GM12878 (cell line): Measurements from ENCODE around the gene ABHD6. TPM values are rescaled to one million over a fixed set of nuclear protein-coding genes. Genes with fewer than 3 reads are reported as not detected.

Experiments
- ATAC-seq: fragments of 200-7000 bp; cut with Tn5 transposase; 3 replicates; pipeline ENCODE4 v1.9.1; 2020; ENCODE audit warnings: mild to moderate bottlenecking, moderate library complexity
- BruUV-seq: library from RNA; stranded (reverse); fragments of 400-500 nt; replicated peaks from 2 replicates; lab custom pipeline; 2021; lab: Mats Ljungman, UMichigan
- CTCF ChIA-PET: fragments of 300-600 bp; sonication (Branson Sonifier 250); formaldehyde crosslinking; extraction: SDS; loops from one replicate; lab custom pipeline; 2021; ENCODE audit warnings: inconsistent platforms; lab: Yijun Ruan, JAX
- POLR2A ChIA-PET: fragments of 350-600 bp; formaldehyde crosslinking; extraction: SDS; loops from one replicate; lab custom pipeline; 2021; ENCODE audit warnings: inconsistent platforms; lab: Charles Lee
- RAD21 ChIA-PET: fragments of 300-600 bp; sonication (Branson Sonifier 250); formaldehyde crosslinking; loops from one replicate; lab custom pipeline; 2023; ENCODE audit warnings: antibody characterized with exemption; ENCODE audit not compliant: unreplicated experiment; lab: Charles Lee
- SMC1A ChIA-PET: fragments of 300-600 bp; sonication (Branson Sonifier 250); formaldehyde crosslinking; loops from one replicate; lab custom pipeline; 2023; ENCODE audit not compliant: unreplicated experiment, uncharacterized antibody; lab: Charles Lee
- DNase-seq: peaks from one replicate; pipeline ENCODE4 v3.0.0-alpha.2; 2011; ENCODE audit warnings: low read depth, low spot score
- FAIRE-seq: peaks from 3 replicates; lab custom pipeline; 2011; peaks lifted over from hg19 to GRCh38; lab: Jason Lieb, UNC
- H2AFZ ChIP-seq: 2 replicates; pipeline ENCODE4 v1.6.0; 2011; ENCODE audit warnings: low read depth, low read length, control low read depth; ENCODE audit not compliant: control insufficient read depth
- H3K27ac ChIP-seq: 2 replicates; pipeline ENCODE4 v1.5.1; 2011; ENCODE audit warnings: control low read depth; ENCODE audit not compliant: control insufficient read depth, insufficient read depth
- H3K27me3 ChIP-seq, 2 experiments: replicated peaks in 1 of 2; 2 replicates each; pipeline versions ENCODE4 v1.6.0 to v1.6.1; 2011; ENCODE audit warnings: low read length in 1 of 2; ENCODE audit not compliant: control insufficient read depth in 2 of 2, insufficient read depth in 2 of 2
- H3K36me3 ChIP-seq, 2 experiments: 2 replicates each; pipeline ENCODE4 v1.5.1; 2011; ENCODE audit warnings: low read length in 1 of 2; ENCODE audit not compliant: control insufficient read depth in 2 of 2, insufficient read depth in 2 of 2
- H3K4me1 ChIP-seq: 2 replicates; pipeline ENCODE4 v1.6.1; 2011; ENCODE audit warnings: mild to moderate bottlenecking, low read length, moderate library complexity, mixed read lengths; ENCODE audit not compliant: control insufficient read depth, insufficient read depth
- H3K4me2 ChIP-seq: 2 replicates; pipeline ENCODE4 v1.6.0; 2011; ENCODE audit warnings: control low read depth; ENCODE audit not compliant: control insufficient read depth, insufficient read depth
- H3K4me3 ChIP-seq: fragments of 200-600 bp; sonication (generic); 2 replicates; pipeline ENCODE4 v1.5.1; 2016
- H3K79me2 ChIP-seq: 2 replicates; pipeline ENCODE4 v1.6.0; 2011; ENCODE audit warnings: low read length; ENCODE audit not compliant: control insufficient read depth, insufficient read depth
- H3K9ac ChIP-seq: 2 replicates; pipeline ENCODE4 v1.8.0; 2011; ENCODE audit warnings: low read length, control low read depth, mixed read lengths; ENCODE audit not compliant: control insufficient read depth, insufficient read depth
- H3K9me3 ChIP-seq: replicated peaks from 3 replicates; pipeline ENCODE4 v1.5.1; 2011; ENCODE audit warnings: mild to moderate bottlenecking, low read length; ENCODE audit not compliant: control insufficient read depth, insufficient read depth
- H4K20me1 ChIP-seq: 2 replicates; pipeline ENCODE4 v1.6.0; 2011; ENCODE audit not compliant: control insufficient read depth, insufficient read depth
- JUNB ChIP-seq: IDR thresholded peaks from 2 replicates; pipeline ENCODE4 v1.6.1; 2016; ENCODE audit warnings: antibody characterized with exemption, mild to moderate bottlenecking
- NBN ChIP-seq: fragments of 450-650 bp; IDR thresholded peaks from 2 replicates; pipeline ENCODE4 v1.6.1; 2016
- RUNX3 ChIP-seq: IDR thresholded peaks from 2 replicates; pipeline ENCODE4 v1.6.1; 2012; ENCODE audit warnings: low read length, inconsistent platforms
- WGBS: methylation state at CpG from one replicate; pipeline ENCODE4 v1.1.6; 2016; ENCODE audit warnings: low lambda C conversion rate; ENCODE audit not compliant: insufficient replicate concordance, insufficient coverage; ENCODE audit errors: missing lambda C conversion rate; 5-methylcytosine and 5-hydroxymethylcytosine counted together
- in situ Hi-C: fragments of 300-500 bp; cut with MboI; formaldehyde crosslinking; loops from 9 replicates; pipeline ENCODE4 v1.14.3; 2018; ENCODE audit warnings: mixed read lengths
- intact Hi-C: fragments of 100-400 bp; cut with micrococcal nuclease; formaldehyde crosslinking; loops from one replicate; pipeline ENCODE4 v1.14.2; 2022; ENCODE audit not compliant: unreplicated experiment
- polyA plus RNA-seq, 11 experiments: library from polyadenylated mRNA; depleted of rRNA in 4 of 11; unstranded in 6 of 11; stranded (reverse) in 5 of 11; fragments of >200 nt; fragmentation: Nextera tagmentation in 4 of 11; fragmentation: Illumina TruSeq in 1 of 11; extraction: Ambion mirVana in 4 of 11; extraction: Trizol in 1 of 11; gene quantifications; 1 replicate in 1 of 11; 2 replicates in 10 of 11; pipeline versions ENCODE4 v1.2.1 to v1.2.3, GENCODE V29; 2011 to 2016; ENCODE audit warnings: inconsistent platforms in 2 of 11, missing spikeins in 2 of 11, low read depth in 1 of 11
- total RNA-seq, 4 experiments: library from RNA; depleted of rRNA in 3 of 4; stranded (reverse); fragments of >200 nt in 3 of 4; fragmentation: Illumina TruSeq in 1 of 4; extraction: Trizol in 1 of 4; gene quantifications; 2 replicates each; pipeline versions ENCODE4 v1.2.1 to v1.2.3, GENCODE V29; 2013 to 2021
- TF ChIP-seq, protein P1 (sequence below): IDR thresholded peaks from 2 replicates; pipeline ENCODE4 v1.6.1; 2012; ENCODE audit warnings: low read depth, low read length, improper control_type of control experiment

ABHD6 gene
- total and polyA plus RNA-seq, 10 of the 15 experiments (the other 5 are each of a cell fraction or from before 2014, with no cell fraction given), result 1.4 to 33.2 (median 3.2) TPM

DNA sequence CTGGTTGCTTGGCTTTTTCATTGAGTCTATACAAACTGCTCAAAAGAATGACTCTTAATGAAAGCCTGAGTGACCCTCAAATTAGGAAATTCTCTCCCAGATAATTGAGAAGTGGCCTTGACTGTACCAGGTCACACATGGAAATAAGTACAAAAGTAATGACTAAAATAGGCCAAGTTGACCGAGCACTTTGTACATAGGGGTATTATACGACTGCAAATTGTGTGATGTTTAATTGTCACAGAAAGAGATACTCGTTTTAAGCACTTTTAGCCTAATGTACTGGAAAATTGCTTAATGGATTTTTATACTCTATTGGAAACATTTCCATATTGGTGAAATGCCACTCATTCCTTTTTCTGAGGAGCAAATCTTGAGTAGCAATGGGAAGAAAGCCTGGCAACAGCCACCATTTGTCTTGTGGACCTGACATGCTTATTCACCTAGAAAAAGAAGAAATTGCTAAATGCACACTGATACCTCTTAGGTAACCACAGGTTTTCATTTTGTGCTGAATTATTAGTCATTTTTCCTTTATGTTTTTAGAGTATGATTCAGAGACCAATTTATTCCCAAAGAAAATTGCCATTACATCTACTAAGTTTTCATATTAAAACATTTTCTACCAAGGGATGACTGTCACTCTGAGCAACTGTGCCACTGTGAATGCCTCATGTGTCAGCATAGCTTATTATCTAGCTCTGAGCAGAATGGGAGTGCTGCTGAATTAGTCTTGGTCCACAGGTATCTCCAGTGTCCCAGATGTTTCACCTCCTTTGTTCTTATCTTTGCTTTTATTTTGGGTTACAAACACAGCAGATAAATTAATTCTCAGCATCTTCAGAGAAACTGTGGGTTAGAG lies 86.2 kb downstream of the ABHD6 start:
- no peak overlapping the region for H3K9ac ChIP-seq
- 0 out of 2 replicates have a peak overlapping the region, but pooled peaks have one; percentile 35 for H3K4me2 ChIP-seq
- 75% methylated on average over 3 of the region's 3 CpGs for WGBS
- no peaks in the 10 kb centered on the region for H3K79me2 ChIP-seq
- ChIA-PET RAD21 (interaction anchor here (1.4 to 1.9 kb wide), 3 partner anchors 17 to 92 kb away, joined by 3 to 13 read pairs (median 7); partner anchors contain the start of genes HTD2 and RPP14), CTCF (interaction anchor here (0.7 to 13.0 kb wide), 12 partner anchors 11 to 211 kb away, joined by 3 to 112 read pairs (median 6); partner anchors contain the start of genes HTD2 and RPP14), POLR2A (interaction anchor here (0.5 to 1.9 kb wide), 4 partner anchors 10 to 257 kb away, joined by 3 to 6 read pairs (median 6); partner anchors contain the start of genes HTD2 and RPP14), SMC1A (interaction anchor here (0.7 to 3.8 kb wide), 10 partner anchors 11 to 145 kb away, joined by 3 to 26 read pairs (median 8); partner anchors contain the start of genes HTD2, PXK and RPP14)
- peak; percentile 38 for ATAC-seq
- no peak overlapping the region for H3K27ac ChIP-seq
- H2AFZ ChIP-seq, result no peak overlapping the region
- H3K36me3 ChIP-seq, result peaks cover 0 to 6% of the 10 kb centered on the region in 2 experiments; a peak in 2 of 4 replicates
- no peaks in the 10 kb centered on the region for H3K27me3 ChIP-seq
- FAIRE-seq, result peak; percentile 73
- no peak for DNase-seq
- BruUV-seq, result no TSS peak
- H3K4me1 ChIP-seq, result peaks cover 17% of the 10 kb centered on the region
- in situ Hi-C loops (loop anchor here (10.0 kb wide), 1 partner anchor 211 kb away; the partner anchor contains the start of gene ACOX2), intact Hi-C loops (no loop called here)
- H3K4me3 ChIP-seq, result no peak overlapping the region
- TF ChIP-seq, protein P1, sequence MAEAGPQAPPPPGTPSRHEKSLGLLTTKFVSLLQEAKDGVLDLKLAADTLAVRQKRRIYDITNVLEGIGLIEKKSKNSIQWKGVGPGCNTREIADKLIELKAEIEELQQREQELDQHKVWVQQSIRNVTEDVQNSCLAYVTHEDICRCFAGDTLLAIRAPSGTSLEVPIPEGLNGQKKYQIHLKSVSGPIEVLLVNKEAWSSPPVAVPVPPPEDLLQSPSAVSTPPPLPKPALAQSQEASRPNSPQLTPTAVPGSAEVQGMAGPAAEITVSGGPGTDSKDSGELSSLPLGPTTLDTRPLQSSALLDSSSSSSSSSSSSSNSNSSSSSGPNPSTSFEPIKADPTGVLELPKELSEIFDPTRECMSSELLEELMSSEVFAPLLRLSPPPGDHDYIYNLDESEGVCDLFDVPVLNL, result no peak
- TF ChIP-seq RUNX3, result peak; percentile 52; the same call in 1 of the 2 replicates
- TF ChIP-seq JUNB, result peak; percentile 3
- no peak for TF ChIP-seq NBN
- H4K20me1 ChIP-seq, result no peaks in the 10 kb centered on the region
- no peaks in the 10 kb centered on the region for H3K9me3 ChIP-seq
